H1 (cell line): ENCODE data around the gene SERPINA1. TPM values are rescaled to one million over a fixed set of nuclear protein-coding genes. Genes with fewer than 3 reads are reported as not detected.

Experiments
- JUN ChIP-seq: IDR thresholded peaks from 2 replicates; pipeline ENCODE4 v1.6.1; 2011; ENCODE audit warnings: low read depth, mild to moderate bottlenecking, improper control_type of control experiment, low read length
- ZNF274 ChIP-seq: IDR thresholded peaks from 2 replicates; pipeline ENCODE4 v1.7.0; 2012; ENCODE audit warnings: low read length, borderline replicate concordance; ENCODE audit errors: extremely low read depth
- polyA plus RNA-seq, 7 experiments: library from polyadenylated mRNA; depleted of rRNA in 3 of 7; stranded (reverse) in 5 of 7; unstranded in 2 of 7; fragments of >200 nt in 5 of 7; fragments of 200-250 nt in 2 of 7; gene quantifications; 1 replicate in 5 of 7; 2 replicates in 1 of 7; 4 replicates in 1 of 7; pipeline versions ENCODE4 v1.2.1 to v1.2.3, GENCODE V29; 2011 to 2013; ENCODE audit warnings: missing spikeins in 2 of 7, mixed read lengths in 2 of 7
- total RNA-seq: library from RNA; stranded (reverse); fragmentation: NEBNext Ultra II Directional; extraction: Animal tissue kit (Norgen Biotek cat#: 25700); gene quantifications from 2 replicates; pipeline ENCODE4 v1.2.1, GENCODE V29; 2021
- TF ChIP-seq, protein P1 (sequence below): fragments of 300-600 bp; sonication (generic); IDR thresholded peaks from 2 replicates; pipeline ENCODE4 v1.7.1; 2012; ENCODE audit warnings: low read length, moderate library complexity, mild to moderate bottlenecking, inconsistent platforms; ENCODE audit not compliant: insufficient replicate concordance

Gene SERPINA1
- total and polyA plus RNA-seq, 2 of the 8 experiments (the other 6 are each of a cell fraction or from before 2014, with no cell fraction given): 0.08 TPM; not detected in 1

GRCh38 chr14:94406910-94407309, 18.5 kb upstream of the SERPINA1 start (continued):
- TF ChIP-seq JUN (no peak), ZNF274 (no peak)
- TF ChIP-seq, protein P1, sequence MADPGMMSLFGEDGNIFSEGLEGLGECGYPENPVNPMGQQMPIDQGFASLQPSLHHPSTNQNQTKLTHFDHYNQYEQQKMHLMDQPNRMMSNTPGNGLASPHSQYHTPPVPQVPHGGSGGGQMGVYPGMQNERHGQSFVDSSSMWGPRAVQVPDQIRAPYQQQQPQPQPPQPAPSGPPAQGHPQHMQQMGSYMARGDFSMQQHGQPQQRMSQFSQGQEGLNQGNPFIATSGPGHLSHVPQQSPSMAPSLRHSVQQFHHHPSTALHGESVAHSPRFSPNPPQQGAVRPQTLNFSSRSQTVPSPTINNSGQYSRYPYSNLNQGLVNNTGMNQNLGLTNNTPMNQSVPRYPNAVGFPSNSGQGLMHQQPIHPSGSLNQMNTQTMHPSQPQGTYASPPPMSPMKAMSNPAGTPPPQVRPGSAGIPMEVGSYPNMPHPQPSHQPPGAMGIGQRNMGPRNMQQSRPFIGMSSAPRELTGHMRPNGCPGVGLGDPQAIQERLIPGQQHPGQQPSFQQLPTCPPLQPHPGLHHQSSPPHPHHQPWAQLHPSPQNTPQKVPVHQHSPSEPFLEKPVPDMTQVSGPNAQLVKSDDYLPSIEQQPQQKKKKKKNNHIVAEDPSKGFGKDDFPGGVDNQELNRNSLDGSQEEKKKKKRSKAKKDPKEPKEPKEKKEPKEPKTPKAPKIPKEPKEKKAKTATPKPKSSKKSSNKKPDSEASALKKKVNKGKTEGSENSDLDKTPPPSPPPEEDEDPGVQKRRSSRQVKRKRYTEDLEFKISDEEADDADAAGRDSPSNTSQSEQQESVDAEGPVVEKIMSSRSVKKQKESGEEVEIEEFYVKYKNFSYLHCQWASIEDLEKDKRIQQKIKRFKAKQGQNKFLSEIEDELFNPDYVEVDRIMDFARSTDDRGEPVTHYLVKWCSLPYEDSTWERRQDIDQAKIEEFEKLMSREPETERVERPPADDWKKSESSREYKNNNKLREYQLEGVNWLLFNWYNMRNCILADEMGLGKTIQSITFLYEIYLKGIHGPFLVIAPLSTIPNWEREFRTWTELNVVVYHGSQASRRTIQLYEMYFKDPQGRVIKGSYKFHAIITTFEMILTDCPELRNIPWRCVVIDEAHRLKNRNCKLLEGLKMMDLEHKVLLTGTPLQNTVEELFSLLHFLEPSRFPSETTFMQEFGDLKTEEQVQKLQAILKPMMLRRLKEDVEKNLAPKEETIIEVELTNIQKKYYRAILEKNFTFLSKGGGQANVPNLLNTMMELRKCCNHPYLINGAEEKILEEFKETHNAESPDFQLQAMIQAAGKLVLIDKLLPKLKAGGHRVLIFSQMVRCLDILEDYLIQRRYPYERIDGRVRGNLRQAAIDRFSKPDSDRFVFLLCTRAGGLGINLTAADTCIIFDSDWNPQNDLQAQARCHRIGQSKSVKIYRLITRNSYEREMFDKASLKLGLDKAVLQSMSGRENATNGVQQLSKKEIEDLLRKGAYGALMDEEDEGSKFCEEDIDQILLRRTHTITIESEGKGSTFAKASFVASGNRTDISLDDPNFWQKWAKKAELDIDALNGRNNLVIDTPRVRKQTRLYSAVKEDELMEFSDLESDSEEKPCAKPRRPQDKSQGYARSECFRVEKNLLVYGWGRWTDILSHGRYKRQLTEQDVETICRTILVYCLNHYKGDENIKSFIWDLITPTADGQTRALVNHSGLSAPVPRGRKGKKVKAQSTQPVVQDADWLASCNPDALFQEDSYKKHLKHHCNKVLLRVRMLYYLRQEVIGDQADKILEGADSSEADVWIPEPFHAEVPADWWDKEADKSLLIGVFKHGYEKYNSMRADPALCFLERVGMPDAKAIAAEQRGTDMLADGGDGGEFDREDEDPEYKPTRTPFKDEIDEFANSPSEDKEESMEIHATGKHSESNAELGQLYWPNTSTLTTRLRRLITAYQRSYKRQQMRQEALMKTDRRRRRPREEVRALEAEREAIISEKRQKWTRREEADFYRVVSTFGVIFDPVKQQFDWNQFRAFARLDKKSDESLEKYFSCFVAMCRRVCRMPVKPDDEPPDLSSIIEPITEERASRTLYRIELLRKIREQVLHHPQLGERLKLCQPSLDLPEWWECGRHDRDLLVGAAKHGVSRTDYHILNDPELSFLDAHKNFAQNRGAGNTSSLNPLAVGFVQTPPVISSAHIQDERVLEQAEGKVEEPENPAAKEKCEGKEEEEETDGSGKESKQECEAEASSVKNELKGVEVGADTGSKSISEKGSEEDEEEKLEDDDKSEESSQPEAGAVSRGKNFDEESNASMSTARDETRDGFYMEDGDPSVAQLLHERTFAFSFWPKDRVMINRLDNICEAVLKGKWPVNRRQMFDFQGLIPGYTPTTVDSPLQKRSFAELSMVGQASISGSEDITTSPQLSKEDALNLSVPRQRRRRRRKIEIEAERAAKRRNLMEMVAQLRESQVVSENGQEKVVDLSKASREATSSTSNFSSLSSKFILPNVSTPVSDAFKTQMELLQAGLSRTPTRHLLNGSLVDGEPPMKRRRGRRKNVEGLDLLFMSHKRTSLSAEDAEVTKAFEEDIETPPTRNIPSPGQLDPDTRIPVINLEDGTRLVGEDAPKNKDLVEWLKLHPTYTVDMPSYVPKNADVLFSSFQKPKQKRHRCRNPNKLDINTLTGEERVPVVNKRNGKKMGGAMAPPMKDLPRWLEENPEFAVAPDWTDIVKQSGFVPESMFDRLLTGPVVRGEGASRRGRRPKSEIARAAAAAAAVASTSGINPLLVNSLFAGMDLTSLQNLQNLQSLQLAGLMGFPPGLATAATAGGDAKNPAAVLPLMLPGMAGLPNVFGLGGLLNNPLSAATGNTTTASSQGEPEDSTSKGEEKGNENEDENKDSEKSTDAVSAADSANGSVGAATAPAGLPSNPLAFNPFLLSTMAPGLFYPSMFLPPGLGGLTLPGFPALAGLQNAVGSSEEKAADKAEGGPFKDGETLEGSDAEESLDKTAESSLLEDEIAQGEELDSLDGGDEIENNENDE: no peak
